Activated CD8-positive, alpha-beta T cell treated with anti-CD3 and anti-CD28 coated beads, Interleukin-2, amount 10 ng/mL, durations not matched to agents 7 days and 5 days (primary cell): ENCODE measurements around the gene ANKLE1. TPM values are rescaled to one million over a fixed set of nuclear protein-coding genes. Genes with fewer than 3 reads are reported as not detected.

ENCODE experiments used
- ATAC-seq: fragments of 150-1000 bp; cut with Tn5 transposase; one replicate; pipeline ENCODE4 v1.10.0; 2021; ENCODE audit warnings: moderate library complexity
- CTCF ChIA-PET: fragments of 350-600 bp; sonication (Branson Sonifier 250); formaldehyde crosslinking; loops from one replicate; lab custom pipeline; 2021; ENCODE audit warnings: antibody characterized with exemption; lab: Charles Lee
- POLR2A ChIA-PET: fragments of 350-600 bp; sonication (Branson Sonifier 250); formaldehyde crosslinking; loops from one replicate; lab custom pipeline; 2021; ENCODE audit warnings: antibody characterized with exemption; lab: Charles Lee
- DNase-seq: peaks from one replicate; pipeline ENCODE4 v3.0.0-alpha.2; 2020
- H3K27ac Mint-ChIP-seq: one replicate; pipeline ENCODE4 v1.8.0; 2021; ENCODE audit warnings: mild to moderate bottlenecking, mixed read lengths
- H3K27me3 Mint-ChIP-seq: one replicate; pipeline ENCODE4 v1.8.0; 2021; ENCODE audit warnings: low read depth, mixed read lengths
- H3K36me3 Mint-ChIP-seq: one replicate; pipeline ENCODE4 v1.8.0; 2021; ENCODE audit warnings: low read depth, mixed read lengths
- H3K4me1 Mint-ChIP-seq: one replicate; pipeline ENCODE4 v1.8.0; 2021; ENCODE audit warnings: low read depth, mixed read lengths
- H3K4me3 Mint-ChIP-seq: one replicate; pipeline ENCODE4 v1.8.0; 2021; ENCODE audit warnings: mild to moderate bottlenecking, mixed read lengths
- H3K9me3 Mint-ChIP-seq: one replicate; pipeline ENCODE4 v1.8.0; 2022; ENCODE audit warnings: mixed read lengths; ENCODE audit not compliant: insufficient read depth
- total RNA-seq, 2 experiments: library from RNA; stranded (reverse); gene quantifications; one replicate each; pipeline ENCODE4 v1.2.3, GENCODE V29; 2021

ANKLE1 gene
- total RNA-seq, 2 experiments from 2014 or later = 10.7 to 13.8 TPM

GRCh38 chr19:17311455-17312188, 29.9 kb downstream of the ANKLE1 start:
- ATAC-seq = no peak
- no peaks in the 10 kb centered on the region for H3K27me3 Mint-ChIP-seq
- CTCF ChIA-PET = no interaction called here
- H3K9me3 Mint-ChIP-seq = no peaks in the 10 kb centered on the region
- peaks cover 28% of the 10 kb centered on the region for H3K36me3 Mint-ChIP-seq
- POLR2A ChIA-PET = interaction anchor here (1.4 to 1.9 kb wide), 2 partner anchors 10 to 13 kb away, joined by 3 to 9 read pairs; no protein-coding TSS in a partner anchor
- H3K4me3 Mint-ChIP-seq = no peak overlapping the region
- no peak for DNase-seq
- peaks cover 38% of the 10 kb centered on the region for H3K4me1 Mint-ChIP-seq
- H3K27ac Mint-ChIP-seq = peak overlapping the region; percentile 39

GRCh38 chr19:17312189-17313113, 30.8 kb downstream of the ANKLE1 start:
- H3K27me3 Mint-ChIP-seq = no peaks in the 10 kb centered on the region
- DNase-seq (no peak), ATAC-seq (no peak)
- no peaks in the 10 kb centered on the region for H3K9me3 Mint-ChIP-seq
- peaks cover 27% of the 10 kb centered on the region for H3K36me3 Mint-ChIP-seq
- H3K4me1 Mint-ChIP-seq = peaks cover 31% of the 10 kb centered on the region
- POLR2A ChIA-PET = interaction anchor here (0.7 to 1.9 kb wide), 5 partner anchors 9 to 30 kb away, joined by 3 to 9 read pairs (median 3); no protein-coding TSS in a partner anchor
- CTCF ChIA-PET = interaction anchor here (1.1 kb wide), 1 partner anchor 8 kb away, joined by 3 read pairs; no protein-coding TSS in a partner anchor
- H3K4me3 Mint-ChIP-seq = no peak overlapping the region
- H3K27ac Mint-ChIP-seq = no peak overlapping the region

GRCh38 chr19:17314007-17314593, 32.4 kb downstream of the ANKLE1 start:
- Mint-ChIP-seq H3K27ac (no peak overlapping the region), H3K27me3 (no peaks in the 10 kb centered on the region), H3K36me3 (peaks cover 21% of the 10 kb centered on the region), H3K4me1 (peaks cover 21% of the 10 kb centered on the region), H3K9me3 (no peaks in the 10 kb centered on the region), H3K4me3 (no peak overlapping the region)
- ChIA-PET POLR2A (no interaction called here), CTCF (no interaction called here)
- ATAC-seq (no peak), DNase-seq (no peak)

GRCh38 chr19:17318966-17319365, 37.3 kb downstream of the ANKLE1 start:
- Mint-ChIP-seq H3K4me1 (peaks cover 2% of the 10 kb centered on the region), H3K27ac (no peak overlapping the region), H3K9me3 (no peaks in the 10 kb centered on the region), H3K4me3 (no peak overlapping the region), H3K36me3 (peaks cover 32% of the 10 kb centered on the region), H3K27me3 (no peaks in the 10 kb centered on the region)
- DNase-seq = no peak
- ChIA-PET CTCF (no interaction called here), POLR2A (interaction anchor here (0.7 kb wide), 1 partner anchor 10 kb away, joined by 3 read pairs; the partner anchor contains the start of gene DDA1)
- no peak for ATAC-seq

GRCh38 chr19:17319473-17320238, 38.0 kb downstream of the ANKLE1 start:
- Mint-ChIP-seq H3K27ac (no peak overlapping the region), H3K9me3 (no peaks in the 10 kb centered on the region), H3K27me3 (no peaks in the 10 kb centered on the region), H3K36me3 (peaks cover 28% of the 10 kb centered on the region), H3K4me1 (peaks cover 2% of the 10 kb centered on the region), H3K4me3 (no peak overlapping the region)
- ChIA-PET POLR2A (no interaction called here), CTCF (no interaction called here)
- DNase-seq (no peak), ATAC-seq (no peak)

GRCh38 chr19:17320435-17320834, 38.7 kb downstream of the ANKLE1 start:
- no peak overlapping the region for H3K4me3 Mint-ChIP-seq
- no peaks in the 10 kb centered on the region for H3K9me3 Mint-ChIP-seq
- peaks cover 2% of the 10 kb centered on the region for H3K4me1 Mint-ChIP-seq
- POLR2A ChIA-PET = interaction anchor here (2.5 kb wide), 1 partner anchor 8 kb away, joined by 9 read pairs; no protein-coding TSS in a partner anchor
- no peaks in the 10 kb centered on the region for H3K27me3 Mint-ChIP-seq
- CTCF ChIA-PET = no interaction called here
- no peak overlapping the region for H3K27ac Mint-ChIP-seq
- H3K36me3 Mint-ChIP-seq = peaks cover 26% of the 10 kb centered on the region
- no peak for DNase-seq
- no peak for ATAC-seq

GRCh38 chr19:17321655-17322489, 40.2 kb downstream of the ANKLE1 start:
- Mint-ChIP-seq H3K4me3 (no peak overlapping the region), H3K9me3 (no peaks in the 10 kb centered on the region), H3K4me1 (peaks cover 2% of the 10 kb centered on the region), H3K27me3 (no peaks in the 10 kb centered on the region), H3K36me3 (peaks cover 18% of the 10 kb centered on the region), H3K27ac (no peak overlapping the region)
- DNase-seq (no peak), ATAC-seq (no peak)
- ChIA-PET CTCF (no interaction called here), POLR2A (interaction anchor here (0.5 to 2.5 kb wide), 2 partner anchors 9 to 516 kb away, joined by 3 to 9 read pairs; no protein-coding TSS in a partner anchor)

- H3K9me3 Mint-ChIP-seq = no peaks in the 10 kb centered on the region
- no peaks in the 10 kb centered on the region for H3K27me3 Mint-ChIP-seq
- H3K4me1 Mint-ChIP-seq = peaks cover 5% of the 10 kb centered on the region
- ChIA-PET CTCF (no interaction called here), POLR2A (interaction anchor here (2.5 kb wide), 1 partner anchor 10 kb away, joined by 9 read pairs; no protein-coding TSS in a partner anchor)
- no peak for ATAC-seq
- no peak overlapping the region for H3K4me3 Mint-ChIP-seq
- DNase-seq = no peak
- H3K36me3 Mint-ChIP-seq = peaks cover 18% of the 10 kb centered on the region
- H3K27ac Mint-ChIP-seq = peak overlapping the region; percentile 15
These were observed 41.2 kb downstream of the ANKLE1 start for GRCh38 chr19:17322854-17323253.

- ChIA-PET CTCF (no interaction called here), POLR2A (interaction anchor here (0.6 kb wide), 1 partner anchor 82 kb away, joined by 4 read pairs; the partner anchor contains the start of gene BST2)
- H3K4me3 Mint-ChIP-seq = no peak overlapping the region
- H3K4me1 Mint-ChIP-seq = peaks cover 5% of the 10 kb centered on the region
- no peaks in the 10 kb centered on the region for H3K27me3 Mint-ChIP-seq
- peaks cover 18% of the 10 kb centered on the region for H3K36me3 Mint-ChIP-seq
- H3K9me3 Mint-ChIP-seq = no peaks in the 10 kb centered on the region
- DNase-seq (no peak), ATAC-seq (no peak)
- H3K27ac Mint-ChIP-seq = no peak overlapping the region
These were observed 41.7 kb downstream of the ANKLE1 start for GRCh38 chr19:17323300-17323963.

- no peak for DNase-seq
- H3K36me3 Mint-ChIP-seq = peaks cover 18% of the 10 kb centered on the region
- ATAC-seq = no peak
- no peak overlapping the region for H3K27ac Mint-ChIP-seq
- POLR2A ChIA-PET = interaction anchor here (0.6 to 1.1 kb wide), 2 partner anchors 12 to 81 kb away, joined by 3 to 4 read pairs; partner anchors contain the start of gene BST2
- H3K4me3 Mint-ChIP-seq = no peak overlapping the region
- no peaks in the 10 kb centered on the region for H3K27me3 Mint-ChIP-seq
- peaks cover 6% of the 10 kb centered on the region for H3K4me1 Mint-ChIP-seq
- CTCF ChIA-PET = no interaction called here
- no peaks in the 10 kb centered on the region for H3K9me3 Mint-ChIP-seq
These were observed 42.2 kb downstream of the ANKLE1 start for GRCh38 chr19:17323964-17324332.
